GM18909 (cell line): ENCODE measurements around the gene ARID4B.
"Not testable (repeated sequence)": the region's sequence is repeated elsewhere in the genome, so short reads cannot be mapped to it uniquely, and the experiment has no call there.

Experiments used
- ATAC-seq: cut with Tn5 transposase; IDR thresholded peaks from one replicate; pipeline ENCODE4 v1.9.1; 2021; ENCODE audit warnings: mild to moderate bottlenecking; ENCODE audit not compliant: unreplicated experiment, poor library complexity

The ARID4B gene

DNA sequence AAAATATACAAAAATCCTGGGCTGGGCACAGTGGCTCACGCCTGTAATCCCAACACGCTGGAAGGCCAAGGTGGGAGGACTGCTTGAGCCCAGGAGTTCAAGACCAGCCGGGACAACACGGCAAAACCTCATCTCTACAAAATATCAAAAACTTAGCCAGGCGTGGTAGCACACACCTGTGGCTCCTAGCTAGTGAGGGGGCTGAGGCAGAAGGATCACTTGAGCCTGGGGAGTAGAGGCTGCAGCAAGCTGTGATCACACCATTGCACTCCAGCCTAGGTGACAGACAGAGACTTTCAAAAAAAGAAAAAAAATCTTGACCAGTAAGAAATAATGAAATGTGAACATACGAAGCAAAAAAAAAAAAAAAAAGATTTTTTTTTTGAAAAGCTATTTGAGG is 52.1 kb downstream of the ARID4B start:
- ATAC-seq: no peak

DNA sequence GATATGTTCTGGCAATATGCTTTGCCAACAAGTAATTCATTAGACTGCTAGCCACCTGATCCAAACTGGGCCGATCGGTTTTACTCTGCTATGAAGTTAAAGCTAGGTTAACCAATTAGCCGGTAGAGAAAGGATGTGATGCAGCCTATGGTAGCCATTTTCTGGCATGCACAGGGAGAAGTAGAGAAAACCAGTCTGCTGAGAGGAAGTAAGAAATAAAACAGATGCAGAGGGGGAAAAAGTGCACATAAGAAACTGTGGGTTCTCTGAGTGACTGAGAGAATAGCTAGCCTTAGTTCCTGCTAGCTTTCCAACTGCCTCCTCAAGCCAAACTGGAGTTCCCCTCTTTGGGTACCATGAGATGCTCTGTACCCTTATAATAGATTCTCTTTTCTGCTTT is 52.8 kb downstream of the ARID4B start:
- peak; percentile 80 for ATAC-seq

DNA sequence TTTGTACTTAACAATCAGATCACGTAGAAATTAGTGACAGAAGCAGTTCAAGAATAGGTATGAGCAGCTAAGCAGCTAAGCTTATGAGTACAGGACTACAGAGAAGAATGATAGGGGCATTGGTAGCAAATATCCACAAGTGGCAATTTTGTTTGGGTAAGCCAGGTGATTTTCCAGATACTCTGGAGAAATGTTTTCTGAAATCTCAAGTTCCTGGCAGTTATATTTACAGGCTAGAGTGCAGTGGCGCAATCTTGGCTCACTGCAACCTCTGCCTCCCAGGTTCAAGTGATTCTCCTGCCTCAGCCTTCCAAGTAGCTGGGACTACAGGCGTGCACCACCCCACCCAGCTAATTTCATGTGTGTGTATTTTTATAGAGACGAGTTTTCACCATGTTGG is 55.1 kb downstream of the ARID4B start:
- no peak for ATAC-seq

- ATAC-seq: no peak
Measured at GRCh38 chr1:235270625-235271024, 57.4 kb downstream of the ARID4B start.

DNA sequence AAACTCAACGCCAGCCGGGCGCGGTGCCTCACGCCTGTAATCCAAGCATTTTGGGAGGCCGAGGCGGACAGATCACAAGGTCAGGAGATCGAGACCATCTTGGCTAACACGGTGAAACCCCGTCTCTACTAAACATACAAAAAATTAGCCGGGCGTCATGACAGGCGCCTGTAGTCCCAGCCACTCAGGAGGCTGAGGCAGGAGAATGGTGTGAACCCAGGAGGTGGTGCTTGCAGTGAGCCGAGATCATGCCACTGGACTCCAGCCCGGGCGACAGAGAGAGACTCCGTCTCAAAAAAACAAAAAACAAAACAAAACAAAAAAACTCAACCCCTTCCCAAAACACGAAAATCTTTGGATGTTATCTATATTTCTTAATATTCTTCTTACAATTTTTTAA is 58.0 kb downstream of the ARID4B start:
- not testable (repeated sequence) for ATAC-seq

DNA sequence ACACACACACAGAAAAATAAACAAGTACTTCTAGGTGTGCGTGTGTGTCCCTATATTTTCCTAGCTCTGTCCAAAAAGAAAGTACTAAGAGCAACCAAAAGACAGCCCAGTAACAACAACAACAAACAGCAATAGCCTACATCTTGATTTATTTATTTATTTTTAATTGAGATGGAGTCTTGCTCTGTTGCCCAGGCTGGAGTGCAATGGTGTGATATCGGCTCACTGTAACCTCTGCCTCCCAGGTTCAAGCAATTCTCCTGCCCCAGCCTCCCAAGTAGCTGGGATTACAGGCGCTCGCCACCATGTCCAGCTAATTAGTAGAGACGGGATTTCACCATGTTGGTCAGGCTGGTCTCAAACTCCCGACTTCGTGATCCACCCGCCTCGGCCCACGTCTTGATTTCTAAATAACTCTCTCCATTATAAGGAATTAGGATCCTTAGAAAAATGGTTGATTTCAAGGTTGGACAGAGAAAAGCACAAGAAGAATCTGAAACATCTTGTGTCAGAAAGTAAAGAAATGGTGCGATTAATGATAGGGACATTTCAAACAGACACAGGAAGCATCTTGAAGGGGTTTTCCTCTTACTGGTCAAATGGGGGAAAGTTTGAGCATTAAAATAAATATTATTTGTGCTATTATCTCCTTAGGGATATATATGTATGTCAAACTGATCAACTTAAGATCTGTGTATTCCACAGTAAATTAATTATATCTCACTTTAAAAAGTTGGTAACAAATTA is 59.4 kb downstream of the ARID4B start:
- no peak for ATAC-seq

- ATAC-seq: no peak
Measured at GRCh38 chr1:235266967-235267366, 61.0 kb downstream of the ARID4B start.

DNA sequence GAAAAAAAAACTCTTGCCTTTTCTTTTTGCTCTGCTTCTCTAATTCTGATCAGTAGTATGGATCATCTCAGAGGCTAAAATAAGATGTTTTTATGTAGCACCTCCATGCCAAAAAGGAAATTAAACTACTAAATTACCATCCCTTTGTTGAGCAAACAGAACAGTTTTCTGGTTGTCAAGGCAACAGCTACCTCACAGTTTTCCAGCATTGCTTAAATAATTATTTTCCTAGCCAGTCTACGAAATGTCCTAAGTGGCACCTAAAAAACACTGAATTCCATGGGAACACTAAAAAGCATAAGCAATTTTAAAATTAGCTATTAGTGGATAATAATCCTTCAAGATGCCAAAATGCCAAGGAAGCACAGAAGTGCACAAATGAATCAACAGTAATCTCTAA is 61.7 kb downstream of the ARID4B start:
- ATAC-seq: no peak

GRCh38 chr1:235265900-235266299 is 62.1 kb downstream of the ARID4B start:
- no peak for ATAC-seq

- ATAC-seq: no peak
Measured at GRCh38 chr1:235264327-235264726, 63.7 kb downstream of the ARID4B start.

GRCh38 chr1:235262539-235262938 is 65.4 kb downstream of the ARID4B start:
- no peak for ATAC-seq

DNA sequence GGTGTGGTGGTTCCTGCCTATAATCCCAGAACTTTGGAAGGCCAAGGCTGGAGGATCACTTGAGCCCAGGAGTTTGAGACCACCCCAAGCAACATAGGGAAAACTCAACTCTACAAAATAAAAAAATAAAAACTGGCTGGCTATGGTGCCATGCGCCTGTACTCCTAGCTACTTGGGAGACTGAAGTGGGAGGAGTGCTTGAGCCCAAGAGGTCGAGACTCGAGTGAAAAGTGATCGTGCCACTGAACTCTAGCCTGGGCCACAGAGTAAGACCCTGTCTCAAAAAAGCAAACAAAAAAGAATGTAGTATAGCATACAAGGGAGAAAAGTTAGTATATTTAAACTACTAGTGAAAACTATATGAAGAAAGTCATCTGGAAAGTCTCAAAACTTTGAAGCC is 66.7 kb downstream of the ARID4B start:
- no peak for ATAC-seq

DNA sequence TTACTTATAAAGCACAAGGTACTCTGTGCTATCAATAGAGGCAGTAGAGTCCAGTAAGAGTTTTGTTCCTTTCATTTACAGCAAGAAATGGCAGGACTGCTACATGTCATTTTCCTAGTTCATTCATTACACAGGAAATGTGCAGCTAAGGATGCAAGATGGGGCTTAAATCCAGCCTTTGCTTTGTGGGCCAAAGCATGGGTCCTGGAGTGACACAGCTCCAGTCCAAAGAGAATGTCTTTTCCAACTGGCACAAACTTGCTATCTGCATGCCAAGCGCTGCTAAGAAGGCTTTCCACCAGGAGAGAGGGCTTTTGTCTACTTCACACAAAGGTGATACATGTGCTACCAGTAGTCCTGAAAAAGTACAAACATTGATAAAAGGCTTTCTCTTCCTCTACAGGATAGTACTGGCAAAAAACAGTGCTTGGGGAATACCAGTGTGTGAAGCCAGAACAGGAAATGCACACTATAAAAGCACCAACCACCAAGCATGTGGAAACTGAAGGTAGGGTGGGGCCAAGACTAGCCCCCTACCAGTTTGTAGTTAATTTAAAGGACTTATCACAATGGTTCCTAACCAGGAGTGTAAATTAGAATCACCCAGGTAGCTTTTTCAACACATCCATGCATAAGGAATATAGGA is 68.7 kb downstream of the ARID4B start:
- peak; percentile 62 for ATAC-seq

DNA sequence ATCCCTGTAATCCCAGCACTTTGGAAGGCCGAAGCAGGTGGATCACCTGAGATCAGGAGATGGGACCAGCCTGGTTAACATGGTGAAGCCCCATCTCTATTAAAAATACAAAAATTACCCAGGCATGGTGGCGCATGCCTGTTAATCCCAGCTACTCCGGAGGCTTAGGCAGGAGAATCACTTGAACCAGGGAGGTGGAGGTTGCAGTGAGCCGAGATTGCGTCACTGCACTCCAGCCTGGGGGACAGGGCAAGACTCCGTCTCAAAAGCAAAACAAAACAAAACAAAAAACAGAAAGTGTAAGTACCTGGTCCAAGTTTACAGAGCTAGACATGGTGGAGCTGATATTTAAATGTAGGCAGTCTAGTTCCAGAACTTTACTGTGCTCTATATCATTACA is 69.9 kb downstream of the ARID4B start:
- not testable (repeated sequence) for ATAC-seq

GRCh38 chr1:235254721-235255120 is 73.3 kb downstream of the ARID4B start:
- no peak for ATAC-seq

DNA sequence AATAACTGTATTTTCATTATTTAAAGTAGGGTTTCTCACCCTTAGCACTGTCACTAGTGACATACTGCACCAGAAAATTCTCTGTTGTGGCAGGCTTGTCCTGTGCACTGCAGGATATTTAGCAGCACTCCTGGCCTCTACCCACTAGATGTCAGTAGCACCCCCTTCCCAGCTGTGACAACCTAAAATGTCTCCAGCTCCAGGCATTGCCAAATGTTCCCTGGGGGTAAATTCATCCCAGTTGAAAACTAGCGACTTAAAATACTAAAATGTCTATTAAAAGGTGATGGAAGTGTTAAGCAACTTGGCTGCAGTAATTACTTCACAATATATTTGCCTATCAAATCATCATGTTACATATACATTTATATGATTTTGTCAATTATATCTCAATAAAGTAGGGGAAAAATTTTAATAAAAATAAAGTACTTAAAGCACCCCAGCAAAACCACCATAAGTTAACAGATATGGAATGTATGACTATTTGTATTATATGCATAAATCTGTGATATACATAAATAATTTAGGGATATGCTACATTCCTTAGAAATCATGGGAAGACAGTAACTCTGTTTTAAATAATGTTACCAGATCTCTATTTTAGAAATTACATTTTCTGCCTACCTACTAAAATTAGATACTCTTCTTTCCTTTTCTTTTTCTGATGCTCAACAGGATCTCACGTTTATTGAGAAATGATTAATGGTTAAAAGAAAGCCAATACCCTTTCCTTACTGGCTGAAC is 74.6 kb downstream of the ARID4B start:
- ATAC-seq: peak; percentile 72

- no peak for ATAC-seq
Measured at GRCh38 chr1:235250430-235250829, 77.5 kb downstream of the ARID4B start.

GRCh38 chr1:235246022-235246948 is 81.7 kb downstream of the ARID4B start:
- ATAC-seq: no peak

DNA sequence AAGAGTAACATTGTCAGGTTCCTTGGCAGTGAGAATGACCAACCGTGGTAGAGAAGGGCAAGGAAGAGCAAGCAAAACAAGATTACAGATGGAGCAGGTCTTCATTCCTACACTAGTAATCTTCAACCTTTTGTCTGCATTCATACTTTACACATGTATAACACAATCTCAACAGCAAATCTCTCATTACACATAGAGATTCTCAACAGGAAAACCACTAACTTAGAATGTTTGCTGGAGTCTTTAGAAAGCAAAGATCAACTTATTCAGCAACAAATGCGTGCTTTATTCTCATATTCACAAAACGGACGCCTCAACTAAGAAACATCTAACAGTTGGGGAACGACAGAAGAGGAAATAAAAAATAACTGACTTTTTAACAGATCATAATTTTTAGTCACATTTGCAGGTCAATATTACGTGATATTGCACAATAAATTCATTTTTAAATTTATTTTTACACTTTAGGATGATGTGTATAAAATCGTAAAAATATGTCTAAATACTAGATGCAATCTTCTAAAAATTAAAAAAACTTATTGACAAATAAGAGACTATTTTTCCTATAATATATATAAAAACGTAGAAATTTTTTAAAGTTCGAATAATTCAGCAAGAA is 82.9 kb downstream of the ARID4B start:
- no peak for ATAC-seq

DNA sequence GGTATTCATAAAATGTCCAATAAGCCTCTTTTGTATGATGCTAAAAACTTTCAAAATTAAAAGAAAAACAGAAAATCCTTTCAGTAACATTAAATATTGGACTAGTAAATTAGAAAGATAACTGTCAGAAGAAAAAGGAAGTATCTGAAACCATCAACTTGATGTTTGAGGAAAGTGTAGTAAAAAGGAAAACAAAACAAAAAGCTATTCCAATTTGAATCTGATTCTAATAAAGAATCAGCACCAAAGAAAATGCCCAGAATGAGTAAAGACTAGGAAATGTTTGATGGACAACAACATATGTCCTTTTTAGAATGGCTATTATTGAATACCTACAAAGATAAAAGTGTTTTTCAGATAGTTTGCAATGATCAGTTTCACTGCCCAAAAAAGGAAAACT is 87.0 kb downstream of the ARID4B start:
- ATAC-seq: no peak
